GM18502 (cell line): ENCODE results near the gene SEC23B.
"Not testable (repeated sequence)": the region's sequence is repeated elsewhere in the genome, so short reads cannot be mapped to it uniquely, and the experiment has no call there.

ENCODE experiments used
- ATAC-seq: cut with Tn5 transposase; IDR thresholded peaks from one replicate; pipeline ENCODE4 v1.9.1; 2021; ENCODE audit warnings: mild to moderate bottlenecking; ENCODE audit not compliant: unreplicated experiment, poor library complexity

Gene SEC23B

GRCh38 chr20:18523066-18523465 lies 15.3 kb downstream of the SEC23B start:
- ATAC-seq, result no peak

- no peak for ATAC-seq
Measured at GRCh38 chr20:18524646-18525045, 16.9 kb downstream of the SEC23B start.

- ATAC-seq, result not testable (repeated sequence)
Measured at GRCh38 chr20:18526761-18527160, 19.0 kb downstream of the SEC23B start.

- no peak for ATAC-seq
Measured at GRCh38 chr20:18527339-18527738, 19.6 kb downstream of the SEC23B start.

- no peak for ATAC-seq
Measured at GRCh38 chr20:18527836-18528235, 20.1 kb downstream of the SEC23B start.

- ATAC-seq, result no peak
Measured at GRCh38 chr20:18529041-18529440, 21.3 kb downstream of the SEC23B start.

- no peak for ATAC-seq
Measured at GRCh38 chr20:18532626-18533025, 24.9 kb downstream of the SEC23B start.

- no peak for ATAC-seq
Measured at GRCh38 chr20:18533491-18533890, 25.8 kb downstream of the SEC23B start.

- no peak for ATAC-seq
Measured at GRCh38 chr20:18533978-18534644, 26.4 kb downstream of the SEC23B start.

GRCh38 chr20:18537651-18538050 lies 29.9 kb downstream of the SEC23B start:
- ATAC-seq, result no peak

- ATAC-seq, result no peak
Measured at GRCh38 chr20:18541741-18542140, 34.0 kb downstream of the SEC23B start.

GRCh38 chr20:18543216-18543615 lies 35.5 kb downstream of the SEC23B start:
- ATAC-seq, result no peak

GRCh38 chr20:18543932-18544331 lies 36.2 kb downstream of the SEC23B start:
- ATAC-seq, result no peak

GRCh38 chr20:18545566-18545965 lies 37.8 kb downstream of the SEC23B start:
- ATAC-seq, result no peak

GRCh38 chr20:18548465-18548864 lies 40.7 kb downstream of the SEC23B start:
- no peak for ATAC-seq

- no peak for ATAC-seq
Measured at GRCh38 chr20:18553746-18554145, 46.0 kb downstream of the SEC23B start.

- ATAC-seq, result peak; percentile 99
Measured at GRCh38 chr20:18566892-18567738, 59.4 kb downstream of the SEC23B start, which contains the start of gene SMIM26. Gene SMIM26 (plus strand): TSS chr20:18567432. CDS start chr20:18567479, 47 bp downstream.

GRCh38 chr20:18567739-18568091 lies 60.0 kb downstream of the SEC23B start:
- ATAC-seq, result peak; percentile 29

GRCh38 chr20:18571009-18571408 lies 63.3 kb downstream of the SEC23B start:
- no peak for ATAC-seq

GRCh38 chr20:18571578-18571977 lies 63.8 kb downstream of the SEC23B start:
- no peak for ATAC-seq

GRCh38 chr20:18577942-18578341 lies 70.2 kb downstream of the SEC23B start:
- no peak for ATAC-seq

GRCh38 chr20:18578581-18578980 lies 70.8 kb downstream of the SEC23B start:
- ATAC-seq, result no peak
